ENCODE results near the gene HOXC12.

DNA sequence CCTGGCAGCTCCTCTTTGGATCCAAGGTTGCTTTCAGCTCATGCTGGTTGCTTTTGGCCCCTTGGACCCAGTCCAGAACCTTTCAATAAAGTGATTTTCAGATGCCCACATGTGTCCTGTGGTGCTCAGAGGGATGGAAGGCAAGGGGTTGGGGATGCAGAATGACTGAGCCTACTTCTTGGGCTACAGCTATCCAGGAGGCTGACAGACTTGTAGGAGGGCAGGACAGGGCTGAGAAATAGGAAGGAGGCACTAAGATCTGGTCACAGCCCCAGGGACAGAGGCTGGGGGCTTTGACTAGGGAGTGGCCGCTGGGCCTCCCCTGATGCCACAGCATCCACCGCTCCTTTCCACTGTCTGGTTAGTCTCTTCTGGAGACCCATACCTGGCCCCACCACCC lies 17.0 kb downstream of the HOXC12 start:
- TF ChIP-seq EP300 (IDR thresholded peaks at IDR 0.05; ENCODE audit: borderline replicate concordance in 1 of 2, low read depth in 1 of 2, low read length in 1 of 2) (no peak), USF2 (IDR thresholded peaks at IDR 0.05; ENCODE audit: borderline replicate concordance, low read depth, low read length) (no peak)
- TF ChIP-seq, protein P1, sequence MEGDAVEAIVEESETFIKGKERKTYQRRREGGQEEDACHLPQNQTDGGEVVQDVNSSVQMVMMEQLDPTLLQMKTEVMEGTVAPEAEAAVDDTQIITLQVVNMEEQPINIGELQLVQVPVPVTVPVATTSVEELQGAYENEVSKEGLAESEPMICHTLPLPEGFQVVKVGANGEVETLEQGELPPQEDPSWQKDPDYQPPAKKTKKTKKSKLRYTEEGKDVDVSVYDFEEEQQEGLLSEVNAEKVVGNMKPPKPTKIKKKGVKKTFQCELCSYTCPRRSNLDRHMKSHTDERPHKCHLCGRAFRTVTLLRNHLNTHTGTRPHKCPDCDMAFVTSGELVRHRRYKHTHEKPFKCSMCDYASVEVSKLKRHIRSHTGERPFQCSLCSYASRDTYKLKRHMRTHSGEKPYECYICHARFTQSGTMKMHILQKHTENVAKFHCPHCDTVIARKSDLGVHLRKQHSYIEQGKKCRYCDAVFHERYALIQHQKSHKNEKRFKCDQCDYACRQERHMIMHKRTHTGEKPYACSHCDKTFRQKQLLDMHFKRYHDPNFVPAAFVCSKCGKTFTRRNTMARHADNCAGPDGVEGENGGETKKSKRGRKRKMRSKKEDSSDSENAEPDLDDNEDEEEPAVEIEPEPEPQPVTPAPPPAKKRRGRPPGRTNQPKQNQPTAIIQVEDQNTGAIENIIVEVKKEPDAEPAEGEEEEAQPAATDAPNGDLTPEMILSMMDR (IDR thresholded peaks at IDR 0.05), result no peak
